Measurements from ENCODE around the gene FUZ.

The FUZ gene

DNA sequence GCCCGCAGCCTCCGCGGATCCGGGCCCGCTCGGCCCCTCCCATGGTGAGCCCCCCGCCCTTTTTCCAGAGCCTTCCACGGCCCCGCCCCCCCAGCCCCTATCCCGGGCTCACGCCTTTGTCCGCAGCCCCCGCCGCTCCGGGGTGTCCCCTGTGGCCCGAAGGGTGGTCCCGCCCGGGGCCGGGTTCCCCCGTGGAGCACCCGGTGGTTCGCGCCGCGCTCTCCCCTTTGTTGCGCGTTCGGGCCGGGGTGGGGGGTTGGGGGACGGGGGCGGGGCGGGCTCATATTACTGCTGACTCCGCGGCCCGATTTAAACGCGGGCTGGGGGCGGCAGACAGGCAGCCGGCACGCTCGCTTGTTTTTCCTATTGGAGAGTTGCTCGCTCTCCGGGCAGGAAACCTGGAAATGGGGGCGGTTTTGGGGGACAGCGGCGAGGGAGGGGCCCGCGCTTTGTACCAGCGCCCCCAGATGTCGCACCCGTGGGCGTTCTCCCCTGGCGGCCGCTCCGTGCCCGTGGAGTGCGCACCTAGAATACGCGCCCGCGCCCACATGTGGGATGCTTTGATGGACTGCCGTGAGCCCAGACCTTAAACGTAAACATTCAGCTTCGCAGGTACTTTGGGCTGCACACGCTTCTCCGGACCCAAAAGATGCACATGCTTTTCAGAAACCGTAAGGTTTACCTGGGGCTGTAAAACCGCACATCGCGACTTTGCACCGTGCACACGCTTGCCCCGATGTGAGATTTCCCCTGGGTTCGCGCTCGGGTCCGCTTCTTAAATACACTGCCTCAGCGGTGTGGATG lies 38.6 kb upstream of the FUZ start:
- DNase-seq (ENCODE audit: low read depth in 2 of 3, low spot score in 1 of 3), result no peak

DNA sequence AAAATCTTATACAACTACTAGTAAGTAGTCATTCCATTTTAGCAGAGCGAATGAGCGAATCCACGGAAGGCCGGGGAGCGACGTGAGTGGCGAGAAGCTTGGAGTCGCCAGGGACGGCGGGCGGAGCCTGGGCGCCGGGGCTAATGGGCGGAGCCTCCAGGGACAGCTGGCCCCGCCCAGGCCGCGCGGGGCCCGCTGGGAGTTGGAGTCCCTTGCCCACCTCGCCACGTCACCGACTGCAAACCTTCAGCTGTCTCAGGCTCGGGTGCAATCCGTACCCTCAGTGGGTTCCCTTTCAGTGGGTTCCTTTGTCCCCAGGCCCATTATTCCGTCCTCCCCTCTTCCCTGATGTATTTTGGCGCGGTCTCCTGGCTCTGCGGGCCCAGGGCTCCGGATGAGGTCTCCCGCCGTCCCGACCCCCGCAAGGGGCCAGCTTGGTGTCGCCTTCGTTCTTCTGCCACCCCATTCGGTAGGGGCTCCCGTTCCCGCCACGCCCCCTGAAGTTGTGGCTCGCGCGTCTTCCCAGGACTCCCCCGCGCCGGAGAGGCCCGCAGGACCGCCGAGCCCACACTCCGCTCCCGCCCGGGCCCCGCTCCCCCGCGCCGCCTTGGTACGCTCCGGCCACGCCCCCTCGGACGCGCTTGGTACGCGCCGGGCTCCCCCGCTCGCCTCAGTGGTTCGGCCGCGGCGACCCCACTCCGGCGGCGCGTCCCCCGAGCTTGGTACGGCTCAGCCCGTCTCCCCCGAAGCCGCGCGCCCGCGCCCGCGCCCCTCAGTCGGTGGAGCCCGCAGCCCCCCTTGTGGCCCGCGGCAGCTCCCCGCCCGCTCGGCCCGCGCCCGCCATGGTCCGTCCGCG lies 37.6 kb upstream of the FUZ start, which contains the start of gene PTOV1:
Gene PTOV1, plus strand, starts transcription at position 673 of the 856 bp plus-strand sequence.
- peak; percentile 83 to 87 (median 86) for DNase-seq (ENCODE audit: low read depth in 2 of 3, low spot score in 1 of 3)

DNA sequence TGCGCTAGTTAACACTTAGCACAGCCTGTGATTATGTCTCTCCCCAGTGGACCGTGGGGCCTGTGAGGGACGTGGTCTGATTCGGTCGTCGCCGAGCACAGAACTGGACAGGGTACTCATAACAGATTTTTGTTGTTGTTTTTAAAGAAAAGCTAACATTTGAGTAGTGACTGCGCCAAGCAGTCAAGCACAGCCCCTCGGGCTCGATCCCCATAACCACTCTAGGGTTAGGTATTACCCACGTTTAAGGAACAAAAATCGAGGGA lies 37.1 kb upstream of the FUZ start:
- no peak for DNase-seq (ENCODE audit: low read depth in 2 of 3, low spot score in 1 of 3)

DNA sequence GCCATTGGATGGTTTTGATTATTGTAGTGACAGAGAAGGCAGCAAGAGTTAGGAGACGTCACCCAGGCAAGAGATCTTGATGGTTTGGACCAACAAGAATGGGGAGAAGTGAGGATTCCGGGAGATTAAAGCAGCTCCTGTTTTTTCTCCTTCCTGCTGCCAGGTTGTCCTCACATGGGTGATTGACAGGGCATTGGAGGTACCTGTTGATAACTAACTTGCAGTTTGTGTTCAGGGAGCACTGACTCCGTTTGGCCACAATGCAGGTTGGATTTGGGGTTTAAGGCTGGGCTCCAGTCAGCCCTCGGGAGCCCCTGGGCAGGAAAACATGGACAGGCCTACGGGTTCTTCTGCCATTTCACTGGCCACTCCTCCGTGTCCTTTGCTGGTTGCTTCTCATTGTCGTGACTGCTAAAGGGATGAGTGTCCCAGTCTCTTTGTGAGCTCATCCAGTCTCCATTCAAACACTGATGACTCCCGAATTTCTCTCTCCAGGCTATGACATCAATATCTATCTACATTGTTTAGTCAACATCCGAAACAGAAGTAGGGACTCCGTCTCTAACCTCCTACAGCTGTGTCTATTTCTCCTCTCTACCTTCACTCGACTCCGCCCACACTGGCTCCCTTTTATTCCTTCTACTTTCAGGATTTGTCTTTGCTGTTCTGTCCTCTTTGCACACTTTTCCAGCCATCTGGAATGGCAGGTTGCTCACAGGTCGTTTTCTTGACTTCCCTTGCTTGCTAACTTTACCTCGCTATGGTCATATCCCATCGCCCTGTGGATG lies 36.5 kb upstream of the FUZ start:
- DNase-seq (ENCODE audit: low read depth in 2 of 3, low spot score in 1 of 3), result no peak

DNA sequence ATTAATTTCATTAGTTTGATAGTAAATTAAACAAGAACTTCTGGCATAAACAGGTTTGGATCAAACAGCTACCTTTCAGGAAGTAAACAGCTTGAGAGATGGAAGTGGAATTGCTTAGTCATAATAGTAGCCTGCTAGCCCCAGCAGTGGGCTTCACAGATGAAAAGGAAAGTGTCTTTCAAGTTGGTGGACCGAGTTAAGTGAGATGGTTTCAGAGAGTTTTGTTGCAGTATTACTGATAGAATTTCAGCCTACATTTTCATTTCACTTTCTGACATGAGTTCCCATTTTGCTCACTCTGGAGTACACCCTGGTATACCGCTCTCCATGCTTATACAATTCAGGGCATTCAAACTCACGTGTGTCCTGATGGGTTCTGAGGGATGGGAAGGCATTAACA lies 35.8 kb upstream of the FUZ start:
- DNase-seq (ENCODE audit: low read depth in 2 of 3, low spot score in 1 of 3), result no peak

DNA sequence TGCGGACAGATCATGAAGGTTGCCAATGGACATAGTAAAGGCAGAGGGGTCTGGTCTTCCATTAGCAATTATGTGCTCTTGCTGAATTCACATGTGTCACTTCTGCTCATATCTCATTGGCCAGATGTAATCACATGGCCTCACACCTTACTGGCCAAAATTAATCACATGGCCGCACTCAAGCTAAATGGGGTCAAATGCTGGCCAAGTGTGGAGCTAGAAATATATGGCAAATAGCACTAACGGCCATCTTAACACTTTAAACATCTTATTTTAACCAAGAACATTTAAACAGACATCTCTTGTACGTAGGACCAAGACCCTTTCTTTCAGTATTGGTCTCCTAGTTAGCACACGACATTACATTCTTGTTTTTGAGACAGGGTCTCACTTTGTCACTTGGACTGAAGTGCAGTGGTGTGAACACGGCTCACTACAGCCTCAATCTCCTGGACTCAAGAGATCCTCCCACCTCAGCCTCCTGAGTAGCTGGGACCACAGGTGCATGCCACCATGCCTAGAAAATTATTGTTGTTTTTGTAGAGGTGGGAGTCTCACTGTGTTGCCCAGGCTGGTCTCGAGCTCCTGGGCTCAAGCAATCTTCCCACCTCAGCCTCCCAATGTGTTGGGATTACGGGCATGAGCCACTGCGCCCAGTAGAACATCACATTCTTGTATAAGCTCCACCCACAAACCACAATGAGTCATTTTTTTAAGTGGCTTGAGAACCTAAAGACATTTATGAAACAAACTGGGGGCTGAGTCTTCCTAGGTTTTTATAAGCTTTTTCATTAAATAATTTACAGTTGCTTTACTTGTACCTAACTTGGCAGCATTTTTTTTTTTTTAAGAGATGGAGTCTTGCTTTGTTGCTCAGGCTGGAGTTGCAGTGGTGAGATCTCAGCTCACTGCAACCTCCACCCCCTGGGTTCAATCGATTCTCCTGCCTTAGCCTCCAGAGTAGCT lies 34.9 kb upstream of the FUZ start:
- DNase-seq (ENCODE audit: low read depth in 2 of 3, low spot score in 1 of 3), result no peak

DNA sequence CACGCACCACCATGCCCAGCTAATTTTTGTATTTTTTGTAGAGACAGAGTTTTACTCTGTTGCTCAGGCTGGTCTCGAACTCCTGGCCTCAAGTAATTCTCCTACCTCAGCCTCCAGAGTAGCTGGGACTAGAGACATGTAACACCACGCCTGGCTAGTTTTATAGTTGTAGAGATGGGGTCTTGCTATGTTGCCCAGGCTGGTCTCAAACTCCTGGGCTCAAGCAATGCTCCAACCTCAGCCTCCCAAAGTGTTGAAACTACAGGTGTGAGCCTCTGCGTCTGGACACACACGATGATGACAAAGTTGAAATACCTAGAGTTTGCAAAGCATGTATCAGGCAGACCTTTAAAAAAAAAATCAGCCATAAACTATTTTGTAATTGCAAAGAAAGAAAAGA lies 33.3 kb upstream of the FUZ start:
- DNase-seq (ENCODE audit: low read depth in 2 of 3, low spot score in 1 of 3), result no peak

DNA sequence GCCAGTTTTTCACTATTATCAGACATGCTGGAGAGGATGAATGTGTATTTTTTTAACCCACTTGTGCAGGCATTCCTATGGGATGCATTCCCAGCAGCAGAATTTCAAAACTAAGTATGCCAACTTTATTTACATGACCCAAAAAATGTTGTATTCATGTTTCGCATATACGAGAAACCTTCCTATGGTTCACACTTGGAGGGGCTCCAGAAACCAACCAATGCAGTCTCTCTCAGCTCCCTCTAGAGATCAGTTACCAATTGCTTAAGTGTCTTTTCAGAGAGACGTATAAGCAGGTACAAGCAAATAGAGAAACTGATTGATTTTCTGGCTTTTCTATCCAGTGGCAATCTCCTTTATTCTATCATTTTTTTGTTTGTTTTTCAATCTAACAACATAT lies 32.3 kb upstream of the FUZ start:
- no peak for DNase-seq (ENCODE audit: low read depth in 2 of 3, low spot score in 1 of 3)

DNA sequence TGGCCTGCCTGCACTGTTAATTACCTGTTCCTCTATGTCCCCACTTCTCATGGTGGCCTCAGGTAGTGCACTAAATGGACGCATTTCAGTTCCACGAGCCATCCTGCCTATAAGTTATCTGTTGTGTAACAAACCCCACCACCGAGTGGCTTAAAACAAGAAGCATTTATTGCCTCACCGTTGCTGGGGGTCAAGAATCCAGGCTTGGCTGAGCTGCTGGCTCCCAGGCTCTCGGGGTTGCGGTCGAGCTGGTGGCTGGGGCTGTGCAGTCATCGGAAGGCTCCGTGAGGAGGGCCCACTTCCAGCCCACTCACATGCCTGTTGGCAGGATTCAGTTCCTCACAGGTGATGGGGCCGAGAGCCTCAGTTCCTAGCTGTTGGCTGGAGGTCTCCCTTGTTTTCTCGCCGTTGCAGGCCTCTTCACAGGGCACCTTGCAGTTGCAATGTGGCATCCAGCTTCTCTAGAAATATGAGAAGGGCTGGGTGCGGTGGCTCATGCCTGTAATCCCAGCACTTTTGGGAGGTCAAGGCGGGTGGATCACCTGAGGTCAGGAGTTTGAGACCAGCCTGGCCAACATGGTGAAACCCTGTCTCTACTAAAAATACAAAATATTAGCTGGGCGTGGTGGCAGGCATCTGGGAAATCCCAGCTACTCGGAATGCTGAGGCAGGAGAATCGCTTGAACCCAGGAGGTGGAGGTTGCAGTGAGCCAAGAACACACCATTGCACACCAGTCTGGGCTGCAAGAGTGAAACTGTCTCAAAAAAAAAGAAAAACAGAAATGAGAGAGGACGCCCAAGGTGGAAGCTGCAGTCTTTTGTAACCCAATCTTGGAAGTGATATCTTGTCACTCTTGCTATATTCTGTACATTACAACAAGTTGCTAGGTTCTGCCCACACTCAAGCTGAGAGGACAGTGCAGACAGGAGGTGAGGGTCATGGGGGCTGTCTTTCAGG lies 31.3 kb upstream of the FUZ start:
- no peak for DNase-seq (ENCODE audit: low read depth in 2 of 3, low spot score in 1 of 3)

DNA sequence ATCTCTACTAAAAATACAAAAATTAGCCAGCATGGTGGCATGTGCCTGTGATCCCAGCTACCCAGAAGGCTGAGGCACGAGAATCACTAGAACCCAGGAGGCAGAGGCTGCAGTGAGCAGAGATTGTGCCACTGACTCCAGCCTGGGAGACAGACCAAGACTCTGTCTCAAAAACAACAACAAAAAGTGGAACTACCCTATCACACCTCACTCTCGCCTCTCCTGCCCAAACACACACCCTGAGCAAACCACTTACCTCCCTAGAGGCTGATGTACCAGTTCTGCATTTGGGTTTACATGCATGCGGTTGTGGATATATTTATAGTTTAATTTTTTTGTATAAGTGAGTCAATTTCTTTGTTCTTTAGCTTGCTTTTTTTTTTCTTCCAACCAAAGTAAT lies 30.2 kb upstream of the FUZ start:
- no peak for DNase-seq (ENCODE audit: low read depth in 2 of 3, low spot score in 1 of 3)

DNA sequence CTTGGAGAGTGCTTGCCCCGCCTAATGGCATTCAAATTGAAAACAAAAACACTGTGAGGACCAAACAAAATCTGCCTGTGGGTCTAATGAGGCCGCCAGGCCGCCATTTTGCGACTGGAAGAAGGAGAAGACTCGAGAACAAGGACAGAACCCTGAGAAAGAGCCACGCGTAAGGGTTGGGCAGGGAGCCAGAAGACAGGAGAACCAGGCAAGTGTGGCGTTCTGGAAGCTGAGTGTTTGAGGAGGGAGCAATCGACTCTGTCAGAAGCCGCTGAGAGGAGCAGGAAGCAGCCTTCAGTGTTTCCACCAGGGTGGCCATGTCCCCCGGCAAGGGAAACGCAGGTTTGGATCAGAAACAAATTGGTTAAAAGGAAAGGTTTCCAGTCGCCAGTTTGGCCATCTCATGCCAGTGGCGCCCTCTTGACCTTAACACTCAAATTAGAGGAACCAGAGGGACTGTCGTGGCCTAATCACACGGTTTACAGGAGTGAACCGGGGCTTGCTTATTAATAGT lies 27.7 kb upstream of the FUZ start:
- DNase-seq (ENCODE audit: low read depth in 2 of 3, low spot score in 1 of 3), result no peak

DNA sequence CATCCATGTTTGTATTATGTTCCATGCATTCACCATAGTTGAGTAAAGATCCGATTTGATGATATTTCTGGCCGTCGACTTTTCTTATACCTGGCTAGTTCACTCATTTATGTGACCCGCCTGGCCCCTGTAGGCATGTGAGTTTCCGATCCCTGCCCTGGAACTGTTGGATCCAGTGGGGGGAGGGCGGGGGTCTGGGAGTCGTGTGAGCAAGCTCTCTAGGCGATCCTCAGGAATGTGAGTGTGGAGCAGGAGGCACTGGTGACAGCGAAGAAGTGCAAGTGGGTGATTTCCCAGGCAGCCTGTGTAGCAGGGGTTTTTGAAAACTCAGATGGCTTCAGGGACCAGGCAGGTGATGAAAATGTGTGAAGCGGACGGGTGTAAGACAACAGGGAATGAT lies 27.2 kb upstream of the FUZ start:
- DNase-seq (ENCODE audit: low read depth in 2 of 3, low spot score in 1 of 3), result no peak

DNA sequence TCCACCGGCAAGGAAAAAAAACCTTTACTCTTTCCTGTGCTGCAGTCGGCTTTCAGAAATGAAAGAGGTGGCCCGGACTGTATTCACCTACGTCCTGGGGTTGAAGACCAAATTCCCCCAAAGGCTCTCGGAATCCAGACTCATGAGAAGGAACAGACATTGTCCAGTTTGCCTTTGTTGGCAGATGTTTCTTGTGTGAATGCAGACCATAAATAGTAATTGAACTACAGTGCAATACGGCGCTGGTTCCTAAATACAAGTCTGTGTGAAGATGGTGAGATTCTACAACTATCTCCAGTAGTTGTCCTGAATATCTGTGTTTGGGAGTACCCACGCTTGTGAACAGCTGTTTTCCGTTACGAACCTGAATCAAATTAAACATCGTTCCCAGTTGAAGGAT lies 26.6 kb upstream of the FUZ start:
- DNase-seq (ENCODE audit: low read depth in 2 of 3, low spot score in 1 of 3), result no peak

DNA sequence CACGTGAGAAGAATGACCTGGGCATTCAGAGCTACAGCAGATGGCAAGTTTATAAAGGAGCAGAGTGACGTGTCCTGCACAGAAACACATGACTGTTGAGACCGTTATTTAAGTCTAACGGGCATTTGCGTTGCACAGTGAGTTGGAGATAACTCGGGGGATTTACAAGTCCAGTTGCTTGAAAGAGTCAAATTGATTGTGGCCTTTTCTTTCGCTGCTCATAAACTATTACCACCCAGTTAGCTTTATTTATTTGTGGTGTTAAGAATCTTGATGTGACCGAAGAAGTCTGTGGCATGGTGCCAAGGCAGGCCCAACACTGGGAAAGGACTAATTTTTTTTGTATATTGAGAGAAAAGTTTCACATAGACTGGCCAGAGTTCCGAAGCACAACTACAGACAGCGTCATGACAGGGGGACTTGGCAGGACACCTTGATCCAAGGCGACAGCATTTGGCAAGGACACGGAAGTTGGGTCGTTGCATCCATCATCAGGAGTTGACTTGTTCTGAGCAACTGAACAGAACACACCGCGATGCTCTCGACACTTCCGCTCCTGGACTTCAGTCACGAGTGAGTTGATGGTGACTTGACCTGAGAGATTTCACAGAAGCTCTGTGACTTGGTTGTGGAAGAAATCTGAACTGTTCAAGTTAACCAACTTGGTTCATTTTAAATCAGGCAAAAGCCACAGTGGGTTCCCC lies 25.9 kb upstream of the FUZ start:
- no peak for DNase-seq (ENCODE audit: low read depth in 2 of 3, low spot score in 1 of 3)

DNA sequence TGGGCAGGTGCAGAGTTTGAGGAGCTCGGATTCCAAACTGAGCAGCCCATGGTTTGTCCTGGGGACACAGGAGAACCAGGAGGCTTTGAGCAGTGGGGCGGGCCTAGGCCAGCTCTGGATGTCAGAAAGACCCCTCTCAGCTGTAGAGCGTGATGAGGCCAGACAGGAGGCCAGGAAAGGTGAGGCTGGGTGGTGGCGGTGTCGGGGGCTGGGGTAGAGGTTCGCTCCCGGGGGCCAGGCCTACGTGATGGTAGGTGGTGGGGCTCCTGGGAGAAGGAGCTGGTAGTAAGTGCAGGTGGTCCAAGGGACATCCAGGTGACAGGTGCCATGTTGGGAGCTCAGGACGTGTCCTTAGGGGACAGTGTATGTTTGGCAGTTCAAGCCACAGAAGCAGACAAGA lies 24.3 kb upstream of the FUZ start:
- no peak for DNase-seq (ENCODE audit: low read depth in 2 of 3, low spot score in 1 of 3)

DNA sequence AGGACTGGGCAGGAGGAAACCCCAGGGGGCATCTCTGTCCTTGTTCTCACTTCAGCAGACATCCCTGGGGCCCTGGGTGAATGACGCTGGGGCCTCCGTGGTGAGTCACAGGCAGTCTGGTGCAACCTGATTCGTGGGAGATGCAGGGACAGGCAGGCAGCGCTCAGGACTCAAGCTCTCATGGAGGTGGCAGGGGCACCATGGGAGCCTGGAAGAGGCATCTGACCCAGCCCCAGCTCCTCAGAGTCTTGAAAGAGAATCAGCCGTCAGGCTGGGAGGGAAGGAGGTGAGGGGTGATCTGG lies 23.9 kb upstream of the FUZ start:
- DNase-seq (ENCODE audit: low read depth in 2 of 3, low spot score in 1 of 3), result no peak

DNA sequence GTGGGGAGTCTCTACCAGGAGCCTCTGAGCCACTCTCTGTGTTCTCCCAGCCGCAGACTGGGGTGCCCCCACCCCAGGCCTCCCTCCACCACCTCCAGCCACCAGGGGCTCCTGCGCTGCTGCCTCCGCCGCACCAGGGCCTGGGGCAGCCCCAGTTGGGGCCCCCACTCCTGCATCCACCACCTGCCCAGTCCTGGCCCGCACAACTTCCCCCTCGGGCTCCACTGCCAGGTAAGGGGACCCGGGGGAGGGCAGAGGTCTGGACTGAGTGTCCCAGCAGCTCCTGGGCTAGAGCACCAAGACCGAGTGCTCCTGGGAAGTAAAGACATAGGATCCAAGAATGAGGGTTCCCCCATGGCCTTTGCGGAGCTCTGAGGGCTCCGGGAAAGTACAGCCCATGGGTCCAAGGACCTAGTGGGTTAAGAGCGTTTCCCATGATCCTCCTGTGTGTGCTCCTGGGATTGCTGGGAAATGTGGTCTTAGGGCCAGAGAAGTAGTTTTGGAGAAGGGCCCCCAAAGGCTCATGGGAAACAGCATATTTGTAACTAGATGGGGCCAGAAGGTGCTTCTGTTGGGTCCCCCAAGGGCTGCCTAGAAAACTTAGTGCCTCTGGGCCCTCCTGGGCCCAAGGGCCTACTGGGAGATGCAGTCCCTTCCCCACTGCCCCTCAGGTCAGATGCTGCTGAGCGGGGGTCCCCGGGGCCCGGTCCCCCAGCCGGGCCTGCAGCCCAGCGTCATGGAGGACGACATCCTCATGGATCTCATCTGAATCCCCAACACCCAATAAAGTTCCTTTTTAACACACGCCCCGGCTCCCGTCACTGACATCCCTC lies 23.3 kb upstream of the FUZ start:
- DNase-seq (ENCODE audit: low read depth in 2 of 3, low spot score in 1 of 3), result no peak

DNA sequence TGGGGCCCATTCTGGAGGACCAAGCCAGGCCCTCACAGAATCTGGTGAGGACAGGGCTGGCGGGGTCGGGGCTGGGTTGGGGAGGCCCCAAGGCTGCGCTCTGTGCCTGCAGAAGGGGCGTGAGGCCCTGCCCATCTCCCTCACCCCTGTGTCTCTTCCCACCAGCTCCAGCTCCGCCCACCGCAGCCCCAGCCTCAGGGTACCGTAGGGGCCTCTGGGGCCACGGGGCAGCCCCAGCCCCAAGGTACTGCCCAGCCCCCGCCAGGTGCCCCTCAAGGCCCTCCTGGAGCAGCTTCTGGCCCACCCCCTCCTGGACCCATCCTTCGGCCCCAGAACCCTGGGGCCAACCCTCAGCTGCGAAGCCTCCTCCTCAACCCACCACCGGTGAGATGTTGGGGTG lies 22.5 kb upstream of the FUZ start:
- DNase-seq (ENCODE audit: low read depth in 2 of 3, low spot score in 1 of 3), result no peak
